Muscle of leg (tissue), 11 donors: ENCODE measurements around the gene PPP1R7. TPM values are rescaled to one million over a fixed set of nuclear protein-coding genes. Genes with fewer than 3 reads are reported as not detected.

Experiments used
- DNase-seq: peaks from one replicate; pipeline ENCODE4 v3.0.0; 2013
- H3K27ac ChIP-seq: one replicate; pipeline ENCODE4 v1.5.1; 2013; ENCODE audit warnings: mild to moderate bottlenecking, low read length, control low read depth
- H3K27me3 ChIP-seq: one replicate; pipeline ENCODE4 v1.6.1; 2013; ENCODE audit warnings: low read length; ENCODE audit not compliant: control insufficient read depth, insufficient read depth
- H3K36me3 ChIP-seq: one replicate; pipeline ENCODE4 v1.6.1; 2013; ENCODE audit warnings: low read length; ENCODE audit not compliant: control insufficient read depth, insufficient read depth
- H3K4me1 ChIP-seq: one replicate; pipeline ENCODE4 v1.6.1; 2013; ENCODE audit warnings: low read length; ENCODE audit not compliant: control insufficient read depth, insufficient read depth
- H3K4me3 ChIP-seq: one replicate; pipeline ENCODE4 v1.5.1; 2013; ENCODE audit warnings: low read length, control low read depth
- H3K9me3 ChIP-seq: replicated peaks from 2 replicates; pipeline ENCODE4 v1.6.1; 2013; ENCODE audit warnings: low read depth, low read length; ENCODE audit not compliant: control insufficient read depth
- WGBS: methylation state at CpG from one replicate; pipeline ENCODE4 v1.1.5; 2013; ENCODE audit warnings: missing lambda C conversion rate; ENCODE audit not compliant: insufficient coverage; 5-methylcytosine and 5-hydroxymethylcytosine counted together
- polyA plus RNA-seq, 8 donors: library from polyadenylated mRNA; unstranded; fragments of 120-200 nt; gene quantifications; one replicate each; pipeline versions ENCODE4 v1.2.1 to v1.2.3, GENCODE V29; 2013; ENCODE audit warnings: inconsistent platforms in 1 of 8, low replicate concordance in 1 of 8; ENCODE audit not compliant: insufficient read length in 8 of 8, insufficient read depth in 1 of 8
- total RNA-seq: library from RNA; stranded (reverse); fragments of 120-200 nt; gene quantifications from one replicate; pipeline ENCODE4 v1.2.4, GENCODE V29; 2013

Gene PPP1R7
- total and polyA plus RNA-seq, 9 donors = 46.8 to 92.0 (median 78.0) TPM

DNA sequence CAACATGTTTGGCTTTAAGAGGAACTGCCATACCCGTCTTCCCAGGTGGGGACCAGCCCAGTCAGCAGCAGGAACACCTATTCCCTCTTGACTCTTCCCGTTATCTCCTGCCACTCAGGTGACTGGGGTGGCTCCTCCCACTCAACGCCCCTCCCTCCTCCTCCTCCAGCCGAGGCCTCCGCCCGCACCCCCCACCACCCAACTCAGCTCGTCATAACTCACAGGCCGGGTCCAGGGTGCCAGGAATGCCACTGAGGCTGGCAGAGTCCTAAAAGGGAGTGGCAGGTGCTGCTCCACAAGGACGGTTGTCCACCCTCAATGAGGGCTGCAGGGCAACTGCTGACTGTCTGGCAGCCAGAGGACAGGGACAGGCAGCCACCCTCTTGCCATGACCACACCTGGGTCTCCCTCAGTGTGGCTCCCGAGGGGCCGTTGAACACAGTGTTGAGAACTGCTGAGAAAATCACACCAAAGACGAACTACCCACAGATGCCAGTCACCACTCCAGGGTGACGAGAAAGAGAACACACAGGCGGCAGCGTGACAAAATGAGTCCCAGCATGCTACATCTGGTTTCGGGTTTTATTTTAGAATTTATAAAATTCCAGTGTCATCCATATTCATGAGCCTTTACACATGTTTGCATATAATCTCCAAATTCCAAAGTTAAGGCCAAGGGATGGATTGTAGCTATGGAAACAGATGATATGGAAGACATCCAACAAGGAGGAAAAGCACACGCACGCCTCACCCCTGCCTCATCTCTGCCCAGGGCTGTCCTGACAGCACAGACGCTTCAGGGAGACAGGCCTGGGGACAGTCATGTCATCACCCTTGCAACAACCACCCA, 76.7 kb downstream of the PPP1R7 start:
- H3K27ac ChIP-seq = no peak overlapping the region
- no peak for DNase-seq
- peaks cover 19% of the 10 kb centered on the region for H3K4me1 ChIP-seq
- no peaks in the 10 kb centered on the region for H3K9me3 ChIP-seq
- 59% methylated on average over 10 of the region's 19 CpGs for WGBS
- no peaks in the 10 kb centered on the region for H3K27me3 ChIP-seq
- peaks cover 63% of the 10 kb centered on the region for H3K36me3 ChIP-seq
- H3K4me3 ChIP-seq = no peak overlapping the region

DNA sequence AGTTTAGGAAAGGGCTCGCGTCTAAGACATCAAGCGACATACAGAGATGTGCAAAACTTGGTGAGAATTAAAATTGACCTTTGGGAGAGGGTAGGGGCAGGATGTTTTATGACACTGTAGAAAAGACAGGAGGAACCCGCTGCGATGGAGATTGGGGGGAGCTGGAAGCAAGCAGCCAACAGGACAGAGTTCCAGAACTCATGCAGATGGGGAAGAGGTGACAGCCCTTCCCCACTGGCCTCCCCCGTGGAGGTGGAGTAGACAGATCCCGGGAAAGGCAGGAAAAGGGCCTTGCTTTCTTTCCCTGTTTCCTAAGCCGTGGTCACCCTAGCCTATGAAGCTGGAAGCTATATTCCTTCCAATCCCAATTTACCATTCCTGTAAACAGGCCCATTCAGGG, 77.3 kb downstream of the PPP1R7 start:
- H3K4me1 ChIP-seq = peaks cover 19% of the 10 kb centered on the region
- H3K27ac ChIP-seq = no peak overlapping the region
- H3K4me3 ChIP-seq = no peak overlapping the region
- WGBS = 77% methylated on average over 6 of the region's 8 CpGs
- H3K36me3 ChIP-seq = peaks cover 68% of the 10 kb centered on the region
- H3K27me3 ChIP-seq = no peaks in the 10 kb centered on the region
- H3K9me3 ChIP-seq = no peaks in the 10 kb centered on the region
- no peak for DNase-seq

DNA sequence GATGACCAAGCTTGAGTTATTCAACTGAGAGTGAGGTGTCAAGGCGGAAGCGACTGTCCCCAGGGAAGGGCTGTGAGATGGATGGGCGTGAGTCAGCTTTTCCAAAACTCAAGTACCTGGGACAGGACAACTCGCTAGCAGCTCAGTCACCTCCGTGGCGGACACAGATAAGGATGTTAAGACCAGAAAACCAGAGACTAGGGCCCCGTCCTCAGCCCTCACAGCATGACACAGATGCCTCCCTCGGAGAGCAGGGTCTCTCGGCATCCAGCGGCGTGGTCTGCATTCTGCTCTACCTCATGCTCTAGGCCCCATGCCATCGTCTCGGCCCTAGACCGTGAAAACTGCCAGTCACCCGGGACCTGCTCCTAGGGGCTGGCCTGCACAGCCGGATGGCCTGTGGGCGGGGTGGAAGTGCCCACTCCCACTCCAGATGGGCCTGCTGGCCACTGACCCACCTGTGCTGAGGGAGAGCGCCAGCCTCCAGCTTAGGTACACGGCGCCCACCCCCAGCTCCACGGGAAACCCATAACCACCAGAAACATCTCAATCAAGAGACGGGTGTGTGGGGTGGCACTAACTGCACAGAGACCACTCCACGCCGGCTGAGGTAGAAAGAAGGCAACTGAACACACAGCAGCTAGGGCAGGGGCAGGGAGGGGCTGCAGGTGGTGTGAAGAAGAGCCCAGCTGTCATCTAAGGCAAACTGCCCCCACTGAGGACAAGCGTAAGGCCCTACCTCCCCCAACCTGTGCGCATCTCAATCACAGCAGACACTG, 78.0 kb downstream of the PPP1R7 start:
- Histone ChIP-seq H3K36me3 (peaks cover 74% of the 10 kb centered on the region), H3K9me3 (no peaks in the 10 kb centered on the region), H3K27me3 (no peaks in the 10 kb centered on the region), H3K4me1 (peaks cover 19% of the 10 kb centered on the region), H3K4me3 (no peak overlapping the region), H3K27ac (no peak overlapping the region)
- WGBS = 83% methylated on average over 16 of the region's 26 CpGs
- DNase-seq = no peak

DNA sequence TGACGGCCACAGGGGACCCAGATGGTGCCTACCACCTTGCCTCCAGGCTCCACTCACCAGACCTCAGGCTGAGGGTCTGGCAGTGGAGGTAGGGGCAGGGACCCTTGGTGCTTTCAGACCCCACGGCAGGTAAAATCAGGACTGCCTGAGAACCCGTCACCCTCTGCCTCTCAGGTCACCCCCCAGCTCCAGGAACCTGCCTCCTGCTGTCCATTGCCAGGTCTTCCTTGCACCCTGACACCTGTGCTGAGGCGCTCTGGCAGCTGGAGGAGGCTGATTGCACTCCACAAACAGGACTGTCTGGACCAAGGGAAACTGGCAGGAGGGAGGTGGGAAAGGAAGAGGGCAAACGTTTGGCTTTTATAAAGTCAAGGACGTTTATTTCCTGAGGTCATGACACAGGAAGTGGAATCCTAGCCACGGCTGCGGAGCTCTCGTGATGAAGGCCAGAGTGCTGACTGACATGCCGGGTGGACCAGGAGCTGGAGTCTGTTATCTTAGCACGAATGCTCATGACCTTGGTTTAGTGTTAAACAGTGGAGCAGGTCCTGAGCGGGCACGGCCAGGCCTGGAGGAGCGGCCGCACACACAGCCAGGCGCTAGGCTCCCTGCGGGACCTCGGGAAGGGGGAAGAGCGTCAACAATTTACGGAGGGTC, 78.7 kb downstream of the PPP1R7 start:
- peaks cover 13% of the 10 kb centered on the region for H3K4me1 ChIP-seq
- no peaks in the 10 kb centered on the region for H3K9me3 ChIP-seq
- H3K36me3 ChIP-seq = peaks cover 82% of the 10 kb centered on the region
- 65% methylated on average over 16 of the region's 20 CpGs for WGBS
- no peaks in the 10 kb centered on the region for H3K27me3 ChIP-seq
- no peak overlapping the region for H3K27ac ChIP-seq
- no peak overlapping the region for H3K4me3 ChIP-seq
- DNase-seq = no peak

DNA sequence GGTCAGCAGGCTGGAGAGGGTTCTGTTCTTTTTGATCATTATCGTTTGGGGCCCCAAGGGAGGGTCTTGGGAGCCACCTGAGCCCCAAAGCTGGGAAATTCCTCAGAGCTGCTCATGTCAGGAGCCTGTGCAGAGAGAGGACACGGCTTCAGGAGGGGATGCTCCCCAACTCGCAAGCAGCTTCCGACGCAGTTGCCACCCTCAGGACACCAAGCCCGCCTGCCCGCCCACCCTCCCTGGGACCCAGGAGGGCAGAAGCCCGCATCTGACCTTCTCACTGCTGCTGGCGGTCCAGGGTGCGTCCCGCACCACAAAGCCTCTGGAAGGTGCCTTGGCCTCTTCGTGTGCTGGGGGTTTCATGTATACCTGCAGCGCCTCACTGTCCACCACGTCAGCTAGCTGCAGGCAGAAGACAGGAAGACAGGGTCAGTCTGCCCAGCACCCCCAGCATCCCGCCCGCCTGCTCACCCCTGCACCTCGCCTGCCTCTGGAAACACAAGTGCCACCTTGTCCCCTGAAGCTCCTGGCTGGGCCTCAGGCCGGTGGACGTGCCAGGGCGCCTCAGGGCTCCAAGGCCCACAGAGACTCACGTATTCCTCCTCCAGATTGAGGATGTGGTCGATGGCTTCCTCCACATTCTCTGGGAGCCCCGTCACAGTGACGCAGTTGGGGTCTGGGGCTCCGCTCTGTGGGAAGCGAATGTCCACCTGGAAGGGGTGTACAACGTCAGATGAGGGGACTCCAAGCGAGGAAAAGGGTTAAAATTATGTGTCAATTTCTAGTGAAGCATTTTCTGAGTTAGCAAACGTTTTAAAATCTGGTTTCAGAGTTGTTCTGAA, 79.5 kb downstream of the PPP1R7 start:
- Histone ChIP-seq H3K4me1 (peaks cover 5% of the 10 kb centered on the region), H3K36me3 (peaks cover 90% of the 10 kb centered on the region), H3K9me3 (no peaks in the 10 kb centered on the region), H3K27ac (no peak overlapping the region), H3K27me3 (no peaks in the 10 kb centered on the region), H3K4me3 (no peak overlapping the region)
- 89% methylated on average over 22 of the region's 29 CpGs for WGBS
- DNase-seq = no peak

DNA sequence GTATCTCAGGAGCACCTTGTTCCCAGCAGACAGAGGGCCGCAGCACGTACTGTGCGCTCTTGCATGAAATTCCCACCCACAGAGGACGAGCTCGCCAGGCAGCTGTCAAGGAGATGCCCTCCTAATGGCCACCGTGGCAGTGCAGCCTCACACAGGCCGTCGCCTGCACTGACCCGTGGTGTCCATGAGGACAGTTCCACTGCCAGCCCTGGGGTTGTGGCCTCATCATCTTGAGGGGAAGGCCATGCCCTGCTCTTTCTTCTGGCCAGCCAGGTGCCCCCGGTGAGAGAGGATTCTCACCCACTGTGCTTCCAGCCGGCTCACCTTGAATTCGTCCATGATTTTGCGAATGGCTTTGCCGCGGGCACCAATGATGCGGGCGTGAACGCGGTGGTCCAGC, 80.2 kb downstream of the PPP1R7 start:
- peaks cover 90% of the 10 kb centered on the region for H3K36me3 ChIP-seq
- DNase-seq = no peak
- no peaks in the 10 kb centered on the region for H3K4me1 ChIP-seq
- no peaks in the 10 kb centered on the region for H3K27me3 ChIP-seq
- no peaks in the 10 kb centered on the region for H3K9me3 ChIP-seq
- no peak overlapping the region for H3K4me3 ChIP-seq
- no peak overlapping the region for H3K27ac ChIP-seq
- WGBS = 94% methylated on average over 14 of the region's 19 CpGs

DNA sequence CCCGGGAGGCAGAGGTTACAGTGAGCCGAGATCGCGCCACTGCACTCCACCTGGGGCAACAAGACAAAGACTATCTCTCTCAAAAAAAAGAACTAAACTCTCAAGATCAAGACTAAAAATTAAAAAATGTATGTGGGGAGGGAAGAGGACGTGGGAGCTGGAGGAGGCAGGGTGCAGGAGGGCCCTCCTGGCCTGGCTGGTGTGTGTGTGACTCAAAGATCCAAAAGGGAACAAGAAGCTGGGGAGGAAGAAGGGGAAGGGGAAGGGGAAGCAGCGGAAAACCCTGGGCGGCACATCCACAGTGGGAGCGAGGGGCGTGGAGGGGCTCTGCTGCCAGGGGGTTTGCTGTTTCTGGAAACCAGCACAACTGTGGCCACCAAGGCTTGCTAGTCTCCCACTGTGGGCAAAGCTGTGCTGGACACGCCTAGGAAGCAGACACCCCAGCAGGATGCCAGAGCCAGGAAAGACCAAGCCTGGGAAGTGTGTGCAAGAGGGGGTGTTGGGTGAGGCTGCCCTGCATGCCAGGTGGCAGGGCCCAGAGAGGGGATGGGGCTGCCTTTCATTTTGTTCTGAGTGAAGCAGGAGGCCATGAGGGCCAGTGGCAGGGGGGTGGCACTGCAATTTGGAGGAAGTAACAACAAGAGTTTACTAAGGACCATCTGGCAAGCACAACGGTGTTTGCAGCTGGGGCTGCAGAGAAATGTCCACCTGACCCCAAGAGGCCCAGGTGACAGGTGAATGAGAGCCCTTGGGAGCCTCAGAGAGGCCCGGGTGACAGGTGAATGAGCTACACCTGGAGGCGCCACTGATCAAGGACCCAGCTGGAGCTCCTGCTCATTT, 82.7 kb downstream of the PPP1R7 start:
- H3K36me3 ChIP-seq = peaks cover 96% of the 10 kb centered on the region
- no peak overlapping the region for H3K27ac ChIP-seq
- H3K4me3 ChIP-seq = no peak overlapping the region
- no peaks in the 10 kb centered on the region for H3K27me3 ChIP-seq
- DNase-seq = no peak
- no peaks in the 10 kb centered on the region for H3K4me1 ChIP-seq
- no peaks in the 10 kb centered on the region for H3K9me3 ChIP-seq
- 77% methylated on average over 8 of the region's 13 CpGs for WGBS
